HFFc6 (cell line): ENCODE measurements around the gene REV3L. TPM values are rescaled to one million over a fixed set of nuclear protein-coding genes. Genes with fewer than 3 reads are reported as not detected.
A peak's percentile ranks its signal among the peaks of the same experiment; 100 is the strongest.
"Not testable (repeated sequence)": the region's sequence is repeated elsewhere in the genome, so short reads cannot be mapped to it uniquely, and the experiment has no call there.

Experiments
- DNase-seq: peaks from one replicate; pipeline ENCODE4 v3.0.0-alpha.2; 2018
- H3K27ac Mint-ChIP-seq: 2 replicates; pipeline ENCODE4 v1.8.0; 2020; ENCODE audit warnings: mild to moderate bottlenecking, mixed read lengths
- H3K27me3 Mint-ChIP-seq: 2 replicates; pipeline ENCODE4 v1.8.0; 2021; ENCODE audit warnings: mild to moderate bottlenecking, moderate library complexity, mixed read lengths; ENCODE audit not compliant: insufficient read depth
- H3K36me3 Mint-ChIP-seq: 2 replicates; pipeline ENCODE4 v1.8.0; 2021; ENCODE audit warnings: low read depth, mixed read lengths
- H3K4me1 Mint-ChIP-seq: 2 replicates; pipeline ENCODE4 v1.8.0; 2020; ENCODE audit warnings: low read depth, mixed read lengths
- H3K4me3 Mint-ChIP-seq: 2 replicates; pipeline ENCODE4 v1.8.0; 2020; ENCODE audit warnings: mild to moderate bottlenecking, moderate library complexity, mixed read lengths
- H3K9me3 Mint-ChIP-seq: 2 replicates; pipeline ENCODE4 v1.8.0; 2020; ENCODE audit warnings: mild to moderate bottlenecking, mixed read lengths
- CTCF ChIP-seq: fragments of 200-600 bp; sonication (generic); IDR thresholded peaks from 2 replicates; pipeline ENCODE4 v1.5.0; 2021; ENCODE audit warnings: antibody characterized with exemption, mild to moderate bottlenecking
- total RNA-seq, 6 experiments: library from RNA; stranded (reverse); fragmentation: NEBNext Ultra II Directional; extraction: Animal tissue kit (Norgen Biotek cat#: 25700); gene quantifications; 2 replicates in 1 of 6; 3 replicates in 5 of 6; pipeline ENCODE4 v1.2.3, GENCODE V29; 2021

REV3L gene
- total RNA-seq, 6 experiments from 2014 or later = 22.4 to 36.3 (median 31.2) TPM

- TF ChIP-seq CTCF = no peak
- DNase-seq = peak; percentile 47
- H3K4me1 Mint-ChIP-seq = peaks cover 33% of the 10 kb centered on the region
- H3K27ac Mint-ChIP-seq = 0 out of 2 replicates have a peak overlapping the region, but pooled peaks have one; percentile 1
- H3K4me3 Mint-ChIP-seq = no peak overlapping the region
- 0 out of 2 replicates have a peak, but pooled peaks cover 5% of the 10 kb centered on the region for H3K36me3 Mint-ChIP-seq
- H3K27me3 Mint-ChIP-seq = no peaks in the 10 kb centered on the region; the same call in 1 of the 2 replicates
- no peaks in the 10 kb centered on the region for H3K9me3 Mint-ChIP-seq
These were observed 38.7 kb upstream of the REV3L start for GRCh38 chr6:111521497-111522270.

- DNase-seq = no peak
- no peak for TF ChIP-seq CTCF
- Mint-ChIP-seq H3K36me3 (0 out of 2 replicates have a peak, but pooled peaks cover 5% of the 10 kb centered on the region), H3K27me3 (no peaks in the 10 kb centered on the region; the same call in 1 of the 2 replicates), H3K4me1 (peaks cover 33% of the 10 kb centered on the region), H3K4me3 (no peak overlapping the region), H3K9me3 (no peaks in the 10 kb centered on the region), H3K27ac (no peak overlapping the region)
These were observed 37.5 kb upstream of the REV3L start for GRCh38 chr6:111520524-111520923.

- no peaks in the 10 kb centered on the region; the same call in 1 of the 2 replicates for H3K27me3 Mint-ChIP-seq
- no peak overlapping the region for H3K4me3 Mint-ChIP-seq
- DNase-seq = no peak
- H3K36me3 Mint-ChIP-seq = 0 out of 2 replicates have a peak, but pooled peaks cover 5% of the 10 kb centered on the region
- no peaks in the 10 kb centered on the region for H3K9me3 Mint-ChIP-seq
- no peak overlapping the region for H3K27ac Mint-ChIP-seq
- TF ChIP-seq CTCF = no peak
- peaks cover 25% of the 10 kb centered on the region for H3K4me1 Mint-ChIP-seq
These were observed 34.9 kb upstream of the REV3L start for GRCh38 chr6:111517965-111518364.

GRCh38 chr6:111515259-111515658 lies 32.2 kb upstream of the REV3L start:
- TF ChIP-seq CTCF = no peak
- no peak overlapping the region for H3K4me3 Mint-ChIP-seq
- H3K27me3 Mint-ChIP-seq = no peaks in the 10 kb centered on the region; the same call in 1 of the 2 replicates
- DNase-seq = no peak
- H3K36me3 Mint-ChIP-seq = no peaks in the 10 kb centered on the region
- H3K27ac Mint-ChIP-seq = no peak overlapping the region
- H3K9me3 Mint-ChIP-seq = no peaks in the 10 kb centered on the region
- H3K4me1 Mint-ChIP-seq = peaks cover 7% of the 10 kb centered on the region; the same call in 1 of the 2 replicates

- H3K36me3 Mint-ChIP-seq, H3K4me1 Mint-ChIP-seq, H3K27me3 Mint-ChIP-seq, H3K4me3 Mint-ChIP-seq, H3K27ac Mint-ChIP-seq, H3K9me3 Mint-ChIP-seq, DNase-seq: not testable (repeated sequence)
These were observed 31.5 kb upstream of the REV3L start for GRCh38 chr6:111514531-111514930.

- Mint-ChIP-seq H3K36me3 (peaks cover 13% of the 10 kb centered on the region), H3K4me1 (peaks cover 12% of the 10 kb centered on the region)
- not testable (repeated sequence) for H3K27me3 Mint-ChIP-seq, H3K4me3 Mint-ChIP-seq, DNase-seq, H3K9me3 Mint-ChIP-seq, H3K27ac Mint-ChIP-seq
These were observed 24.2 kb upstream of the REV3L start for GRCh38 chr6:111507219-111507618.

GRCh38 chr6:111505498-111505897 lies 22.5 kb upstream of the REV3L start:
- DNase-seq, H3K27me3 Mint-ChIP-seq, H3K4me3 Mint-ChIP-seq, H3K9me3 Mint-ChIP-seq, H3K27ac Mint-ChIP-seq: not testable (repeated sequence)
- H3K36me3 Mint-ChIP-seq = peaks cover 13% of the 10 kb centered on the region
- peaks cover 15% of the 10 kb centered on the region for H3K4me1 Mint-ChIP-seq
